Measurements from ENCODE around the gene NRAP. TPM values are rescaled to one million over a fixed set of nuclear protein-coding genes. Genes with fewer than 3 reads are reported as not detected.

NRAP gene
- total RNA-seq, 1 donor from 2014 or later, result not detected

GRCh38 chr10:113589201-113589770 is 74.6 kb downstream of the NRAP start:
- no peaks in the 10 kb centered on the region for H3K9me3 Mint-ChIP-seq (ENCODE audit: unreplicated experiment)
- no peaks in the 10 kb centered on the region for H3K36me3 Mint-ChIP-seq (ENCODE audit: low read depth, unreplicated experiment)
- H3K27me3 Mint-ChIP-seq (ENCODE audit: unreplicated experiment), result no peaks in the 10 kb centered on the region
- H3K4me3 Mint-ChIP-seq (ENCODE audit: unreplicated experiment), result no peak overlapping the region
- no peak for TF ChIP-seq CTCF (IDR thresholded peaks at IDR 0.05; ENCODE audit: unreplicated experiment)
- H3K4me1 Mint-ChIP-seq (ENCODE audit: unreplicated experiment), result no peaks in the 10 kb centered on the region
- DNase-seq (ENCODE audit: low spot score), result no peak
- no peak overlapping the region for H3K27ac Mint-ChIP-seq (ENCODE audit: unreplicated experiment)

DNA sequence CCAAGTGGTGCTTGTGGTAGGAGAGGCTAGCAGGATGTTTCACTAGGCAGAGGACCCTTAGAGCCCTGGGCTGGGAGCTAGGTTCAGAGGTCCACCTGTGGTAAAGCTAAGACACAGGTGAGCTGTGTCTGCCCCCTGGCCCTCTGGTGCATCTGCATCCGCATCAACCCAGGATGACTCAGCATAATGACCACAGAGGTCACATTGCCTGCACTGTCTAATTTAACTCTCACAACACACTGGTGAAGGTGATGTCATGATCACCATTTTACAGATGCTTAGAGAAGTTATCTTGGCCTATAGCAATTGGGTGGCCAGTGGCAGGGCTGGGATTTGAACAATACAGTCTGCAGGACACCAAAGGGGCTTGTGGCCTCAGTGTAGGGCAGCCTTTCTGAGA is 77.9 kb downstream of the NRAP start:
- no peaks in the 10 kb centered on the region for H3K4me1 Mint-ChIP-seq (ENCODE audit: unreplicated experiment)
- TF ChIP-seq CTCF (IDR thresholded peaks at IDR 0.05; ENCODE audit: unreplicated experiment), result no peak
- DNase-seq (ENCODE audit: low spot score), result no peak
- H3K27me3 Mint-ChIP-seq (ENCODE audit: unreplicated experiment), result no peaks in the 10 kb centered on the region
- H3K9me3 Mint-ChIP-seq (ENCODE audit: unreplicated experiment), result no peaks in the 10 kb centered on the region
- H3K27ac Mint-ChIP-seq (ENCODE audit: unreplicated experiment), result no peak overlapping the region
- H3K4me3 Mint-ChIP-seq (ENCODE audit: unreplicated experiment), result no peak overlapping the region
- H3K36me3 Mint-ChIP-seq (ENCODE audit: low read depth, unreplicated experiment), result no peaks in the 10 kb centered on the region

- no peak overlapping the region for H3K4me3 Mint-ChIP-seq (ENCODE audit: unreplicated experiment)
- H3K9me3 Mint-ChIP-seq (ENCODE audit: unreplicated experiment), result no peaks in the 10 kb centered on the region
- no peaks in the 10 kb centered on the region for H3K36me3 Mint-ChIP-seq (ENCODE audit: low read depth, unreplicated experiment)
- no peak overlapping the region for H3K27ac Mint-ChIP-seq (ENCODE audit: unreplicated experiment)
- DNase-seq (ENCODE audit: low spot score), result no peak
- H3K4me1 Mint-ChIP-seq (ENCODE audit: unreplicated experiment), result no peaks in the 10 kb centered on the region
- no peak for TF ChIP-seq CTCF (IDR thresholded peaks at IDR 0.05; ENCODE audit: unreplicated experiment)
- no peaks in the 10 kb centered on the region for H3K27me3 Mint-ChIP-seq (ENCODE audit: unreplicated experiment)
Measured at GRCh38 chr10:113583571-113583970, 80.3 kb downstream of the NRAP start.

DNA sequence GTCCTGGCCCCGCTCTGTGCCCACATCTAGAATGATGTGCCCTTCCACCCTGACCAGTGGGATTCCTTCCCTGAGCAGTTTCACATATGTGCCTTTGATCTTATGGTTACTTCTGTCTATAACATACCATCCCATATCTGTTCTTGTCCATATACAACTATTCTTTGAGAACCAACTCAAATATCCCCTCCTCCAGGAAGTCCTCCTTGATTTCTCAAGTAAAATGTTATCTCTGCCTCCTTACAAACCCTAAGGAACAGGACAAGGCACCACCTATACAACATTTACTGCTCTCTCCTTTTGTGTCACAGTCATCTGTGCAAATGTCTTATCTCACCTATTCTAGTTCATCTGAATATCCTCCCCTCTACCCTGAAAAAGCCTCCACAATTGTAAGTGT is 82.7 kb downstream of the NRAP start:
- no peak for TF ChIP-seq CTCF (IDR thresholded peaks at IDR 0.05; ENCODE audit: unreplicated experiment)
- no peak for DNase-seq (ENCODE audit: low spot score)
- H3K36me3 Mint-ChIP-seq (ENCODE audit: low read depth, unreplicated experiment), result no peaks in the 10 kb centered on the region
- no peaks in the 10 kb centered on the region for H3K27me3 Mint-ChIP-seq (ENCODE audit: unreplicated experiment)
- H3K4me3 Mint-ChIP-seq (ENCODE audit: unreplicated experiment), result no peak overlapping the region
- no peaks in the 10 kb centered on the region for H3K4me1 Mint-ChIP-seq (ENCODE audit: unreplicated experiment)
- H3K27ac Mint-ChIP-seq (ENCODE audit: unreplicated experiment), result no peak overlapping the region
- no peaks in the 10 kb centered on the region for H3K9me3 Mint-ChIP-seq (ENCODE audit: unreplicated experiment)

GRCh38 chr10:113578773-113579172 is 85.1 kb downstream of the NRAP start:
- H3K27me3 Mint-ChIP-seq (ENCODE audit: unreplicated experiment), result no peaks in the 10 kb centered on the region
- TF ChIP-seq CTCF (IDR thresholded peaks at IDR 0.05; ENCODE audit: unreplicated experiment), result no peak
- no peaks in the 10 kb centered on the region for H3K9me3 Mint-ChIP-seq (ENCODE audit: unreplicated experiment)
- no peak for DNase-seq (ENCODE audit: low spot score)
- no peak overlapping the region for H3K4me3 Mint-ChIP-seq (ENCODE audit: unreplicated experiment)
- no peaks in the 10 kb centered on the region for H3K4me1 Mint-ChIP-seq (ENCODE audit: unreplicated experiment)
- no peaks in the 10 kb centered on the region for H3K36me3 Mint-ChIP-seq (ENCODE audit: low read depth, unreplicated experiment)
- H3K27ac Mint-ChIP-seq (ENCODE audit: unreplicated experiment), result no peak overlapping the region
